Regular cardiac myocyte (primary cell): ENCODE data around the gene EPAS1. TPM values are rescaled to one million over a fixed set of nuclear protein-coding genes. Genes with fewer than 3 reads are reported as not detected.

ENCODE experiments used
- total RNA-seq: library from RNA; depleted of rRNA; stranded (reverse); fragments of >200 nt; gene quantifications from 2 replicates; pipeline ENCODE4 v1.2.3, GENCODE V29; 2014

The EPAS1 gene
- total RNA-seq: 56.9 and 200 TPM in 2 replicates

DNA sequence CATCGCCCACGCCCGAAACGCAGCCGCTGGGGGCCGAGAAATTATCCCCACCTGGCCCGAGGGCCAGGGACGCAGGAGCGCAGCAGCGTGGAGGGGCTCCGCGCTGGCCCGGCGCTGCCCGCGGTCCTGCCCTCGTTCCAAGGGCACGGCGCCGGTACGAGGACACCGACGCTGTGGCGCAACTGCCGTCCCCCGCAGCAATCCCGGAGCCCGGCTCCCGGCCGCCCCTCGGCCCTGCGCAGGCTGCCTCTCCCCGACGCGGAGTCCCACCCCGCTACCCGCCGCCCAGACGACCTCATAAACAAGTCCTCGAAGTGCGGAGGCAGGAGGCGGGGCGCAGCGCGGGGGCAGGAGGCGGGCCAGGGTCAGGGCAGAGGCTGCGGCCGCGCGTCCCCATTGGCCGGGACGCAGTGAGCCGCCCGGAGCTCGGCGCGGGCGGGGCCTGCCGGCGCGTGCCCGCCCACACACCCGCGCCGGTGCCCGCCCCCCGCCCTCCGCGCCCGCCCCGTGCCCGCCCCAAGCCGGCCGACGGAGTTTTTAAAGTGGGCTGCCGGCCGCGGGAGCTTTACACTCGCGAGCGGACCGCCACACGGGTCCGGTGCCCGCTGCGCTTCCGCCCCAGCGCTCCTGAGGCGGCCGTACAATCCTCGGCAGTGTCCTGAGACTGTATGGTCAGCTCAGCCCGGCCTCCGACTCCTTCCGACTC, at the start of gene EPAS1:
Gene EPAS1, plus strand, starts transcription at position 568 of the 706 bp plus-strand sequence. CDS start 505 bp downstream, outside the sequence.

Other genes with a start within 250 kb of the EPAS1 start
- not detected in 2 replicates for gene TMEM247, start 182.2 kb downstream of the EPAS1 start, total RNA-seq
- 54.3 and 132 TPM in 2 replicates for gene RHOQ, start 245.1 kb downstream of the EPAS1 start, total RNA-seq
- 4.4 and 4.8 TPM in 2 replicates for gene ATP6V1E2, start 245.2 kb downstream of the EPAS1 start, total RNA-seq